Spleen (tissue), 11 donors: Measurements from ENCODE around the gene SLIT1. TPM values are rescaled to one million over a fixed set of nuclear protein-coding genes. Genes with fewer than 3 reads are reported as not detected.

ENCODE experiments used
- DNase-seq: peaks from one replicate; pipeline ENCODE4 v3.0.0-alpha.2; 2020
- H3K27ac ChIP-seq, 8 donors: fragments of 200-600 bp; sonication (generic) in 7 of 8; 1 replicate in 4 of 8; 2 replicates in 4 of 8; pipeline versions ENCODE4 v1.5.0 to v1.8.0; 2016 to 2021; ENCODE audit warnings: inconsistent platforms in 4 of 8, mild to moderate bottlenecking in 4 of 8, moderate library complexity in 1 of 8
- H3K27me3 ChIP-seq, 7 donors: fragments of 200-600 bp; sonication (generic) in 6 of 7; replicated peaks in 1 of 7; 1 replicate in 4 of 7; 2 replicates in 3 of 7; pipeline versions ENCODE4 v1.5.0 to v1.8.0; 2016 to 2021; ENCODE audit warnings: inconsistent platforms in 3 of 7, mild to moderate bottlenecking in 1 of 7
- H3K36me3 ChIP-seq, 6 donors: fragments of 200-600 bp; sonication (generic) in 5 of 6; 1 replicate in 4 of 6; 2 replicates in 2 of 6; pipeline versions ENCODE4 v1.5.0 to v1.8.0; 2016 to 2021; ENCODE audit warnings: inconsistent platforms in 2 of 6
- H3K4me1 ChIP-seq, 6 donors: fragments of 200-600 bp; sonication (generic) in 5 of 6; 1 replicate in 3 of 6; 2 replicates in 3 of 6; pipeline versions ENCODE4 v1.5.0 to v1.8.0; 2016 to 2021; ENCODE audit warnings: inconsistent platforms in 3 of 6
- H3K4me3 ChIP-seq, 8 donors: fragments of 200-600 bp; sonication (generic) in 7 of 8; 1 replicate in 4 of 8; 2 replicates in 4 of 8; pipeline versions ENCODE4 v1.5.0 to v1.8.0; 2016 to 2021; ENCODE audit warnings: inconsistent platforms in 4 of 8, mild to moderate bottlenecking in 4 of 8, moderate library complexity in 2 of 8
- H3K9me3 ChIP-seq, 8 donors: fragments of 200-600 bp; sonication (generic) in 7 of 8; 1 replicate in 4 of 8; 2 replicates in 4 of 8; pipeline versions ENCODE4 v1.5.0 to v1.8.0; 2016 to 2021; ENCODE audit warnings: inconsistent platforms in 4 of 8
- POLR2A ChIP-seq, 3 donors: fragments of 450-650 bp; IDR thresholded peaks; one replicate each; pipeline ENCODE4 v1.5.1; 2017; ENCODE audit warnings: antibody characterized with exemption in 3 of 3, mild to moderate bottlenecking in 1 of 3
- POLR2AphosphoS5 ChIP-seq, 3 donors: sonication (generic); formaldehyde crosslinking; IDR thresholded peaks; one replicate each; pipeline ENCODE4 v1.5.1; 2017; ENCODE audit warnings: antibody characterized with exemption in 3 of 3
- WGBS, 5 donors: extraction: QIAGEN DNeasy Blood & Tissue Kit in 3 of 5; methylation state at CpG; one replicate each; pipeline versions ENCODE4 v1.1.5 to v1.1.7; 2013 to 2018; 5-methylcytosine and 5-hydroxymethylcytosine counted together
- intact Hi-C: fragments of 100-400 bp; cut with DNase I; formaldehyde crosslinking; loops from one replicate; pipeline ENCODE4 v1.15.0; 2023; ENCODE audit warnings: low total_unique reads
- polyA plus RNA-seq, 3 donors: library from polyadenylated mRNA; stranded (reverse); fragments of 200-250 nt; gene quantifications; one replicate each; pipeline ENCODE4 v1.2.1, GENCODE V29; 2013
- total RNA-seq, 7 donors: library from RNA; depleted of rRNA in 3 of 7; stranded (reverse); fragments of >200 nt in 3 of 7; fragmentation: NEBNext Ultra II Directional in 4 of 7; extraction: Animal tissue kit (Norgen Biotek cat#: 25700) in 4 of 7; gene quantifications; one replicate each; pipeline versions ENCODE4 v1.1.0 to v1.2.1, GENCODE V29; 2016 to 2021
- TF ChIP-seq, protein P1 (sequence below), 11 experiments: fragments of 200-600 bp in 7 of 11; fragments of 450-650 bp in 4 of 11; sonication (generic) in 4 of 11; IDR thresholded peaks in 8 of 11; conservative IDR thresholded peaks in 3 of 11; 1 replicate in 7 of 11; 2 replicates in 4 of 11; pipeline versions ENCODE4 v1.4.0 to v1.8.0; 2016 to 2021; ENCODE audit warnings: antibody characterized with exemption in 11 of 11, inconsistent platforms in 4 of 11, mild to moderate bottlenecking in 1 of 11
- donor health status: healthy with polysubstance abuse.
- donor health status: DM: no; HTN: no; CAD: no; lungs with moderate emphysema.
- donor health status: DM: no; HTN: no; CAD: no.
- donor health status: Bipolar disorder and iron deficiency.
- donor health status: healthy.
- donor health status: DM: no; HTN: no; CAD: no.
- donor health status: DM: yes; HTN: yes; CAD: no.

SLIT1 gene
- total and polyA plus RNA-seq, 10 donors: 0.11 to 0.82 (median 0.52) TPM

GRCh38 chr10:97069026-97069425 lies 116.7 kb downstream of the SLIT1 start:
- Histone ChIP-seq H3K4me1 (peaks cover 0 to 8% (median 0%) of the 10 kb centered on the region in 6 donors), H3K36me3 (no peaks in the 10 kb centered on the region), H3K9me3 (peaks cover 0 to 6% (median 0%) of the 10 kb centered on the region in 8 donors), H3K27ac (no peak overlapping the region), H3K4me3 (no peak overlapping the region), H3K27me3 (peaks cover 0 to 79% (median 4%) of the 10 kb centered on the region in 7 donors)
- intact Hi-C loops: no loop called here
- TF ChIP-seq POLR2A (IDR thresholded peaks at IDR 0.05) (no peak), POLR2AphosphoS5 (IDR thresholded peaks at IDR 0.05) (no peak)
- TF ChIP-seq, protein P1, sequence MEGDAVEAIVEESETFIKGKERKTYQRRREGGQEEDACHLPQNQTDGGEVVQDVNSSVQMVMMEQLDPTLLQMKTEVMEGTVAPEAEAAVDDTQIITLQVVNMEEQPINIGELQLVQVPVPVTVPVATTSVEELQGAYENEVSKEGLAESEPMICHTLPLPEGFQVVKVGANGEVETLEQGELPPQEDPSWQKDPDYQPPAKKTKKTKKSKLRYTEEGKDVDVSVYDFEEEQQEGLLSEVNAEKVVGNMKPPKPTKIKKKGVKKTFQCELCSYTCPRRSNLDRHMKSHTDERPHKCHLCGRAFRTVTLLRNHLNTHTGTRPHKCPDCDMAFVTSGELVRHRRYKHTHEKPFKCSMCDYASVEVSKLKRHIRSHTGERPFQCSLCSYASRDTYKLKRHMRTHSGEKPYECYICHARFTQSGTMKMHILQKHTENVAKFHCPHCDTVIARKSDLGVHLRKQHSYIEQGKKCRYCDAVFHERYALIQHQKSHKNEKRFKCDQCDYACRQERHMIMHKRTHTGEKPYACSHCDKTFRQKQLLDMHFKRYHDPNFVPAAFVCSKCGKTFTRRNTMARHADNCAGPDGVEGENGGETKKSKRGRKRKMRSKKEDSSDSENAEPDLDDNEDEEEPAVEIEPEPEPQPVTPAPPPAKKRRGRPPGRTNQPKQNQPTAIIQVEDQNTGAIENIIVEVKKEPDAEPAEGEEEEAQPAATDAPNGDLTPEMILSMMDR (IDR thresholded peaks at IDR 0.05 in 8 of 11, conservative IDR thresholded peaks at IDR 0.05 in 3 of 11): no peak
- DNase-seq: peak; percentile 39
- WGBS, 5 donors: 79 to 86% (median 82%) methylated on average over 2 of the region's 2 CpGs; no CpG with 5 or more reads in 1 of the 5 donors

GRCh38 chr10:97067716-97068391 lies 117.9 kb downstream of the SLIT1 start:
- H3K36me3 ChIP-seq: no peaks in the 10 kb centered on the region
- DNase-seq: peak; percentile 46
- H3K27me3 ChIP-seq: peaks cover 0 to 72% (median 4%) of the 10 kb centered on the region in 7 donors
- intact Hi-C loops: no loop called here
- H3K27ac ChIP-seq: no peak overlapping the region
- H3K9me3 ChIP-seq: peaks cover 0 to 6% (median 0%) of the 10 kb centered on the region in 8 donors
- H3K4me3 ChIP-seq: no peak overlapping the region
- peaks cover 0 to 4% (median 0%) of the 10 kb centered on the region in 6 donors for H3K4me1 ChIP-seq
- TF ChIP-seq POLR2AphosphoS5 (IDR thresholded peaks at IDR 0.05): no peak
- TF ChIP-seq, protein P1 (IDR thresholded peaks at IDR 0.05 in 8 of 11, conservative IDR thresholded peaks at IDR 0.05 in 3 of 11): no peak
- TF ChIP-seq POLR2A (IDR thresholded peaks at IDR 0.05): no peak
- WGBS, 5 donors: 71 to 83% (median 76%) methylated on average over 15 to 16 of the region's 16 CpGs

DNA sequence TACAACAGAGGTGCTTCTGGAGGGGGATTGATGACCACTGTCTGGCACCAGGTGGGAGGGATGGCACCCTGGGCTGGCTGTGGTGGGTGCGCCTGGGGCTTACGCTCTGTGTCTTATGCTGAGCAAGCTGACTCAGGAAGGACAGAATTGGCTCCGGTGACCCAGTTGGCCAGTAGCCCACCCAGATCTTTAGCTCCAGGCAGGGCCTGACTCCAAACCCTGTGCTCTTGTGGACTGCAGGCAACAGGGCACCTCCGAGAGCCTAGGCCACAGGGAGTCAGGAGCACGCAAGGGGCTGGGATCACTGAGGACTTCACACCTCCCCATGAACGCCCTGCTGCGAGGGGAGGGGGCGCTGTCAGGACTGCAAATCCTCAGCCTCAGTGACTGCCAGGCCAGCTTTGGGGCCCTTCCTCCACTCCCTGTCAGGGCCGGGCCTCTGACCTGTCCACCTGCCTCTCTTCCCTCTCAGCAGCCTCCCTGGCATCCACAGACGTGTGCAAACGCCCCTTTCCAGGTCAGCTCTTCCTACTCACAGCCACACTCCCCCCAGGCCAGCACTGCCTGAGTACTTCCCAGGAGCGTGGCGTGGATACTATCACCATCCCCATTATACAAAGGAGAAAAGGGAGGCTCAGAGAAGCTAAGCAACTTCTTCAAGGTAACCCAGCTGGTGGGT lies 118.7 kb downstream of the SLIT1 start:
- Histone ChIP-seq H3K4me1 (no peaks in the 10 kb centered on the region), H3K9me3 (peaks cover 0 to 6% (median 0%) of the 10 kb centered on the region in 8 donors), H3K4me3 (no peak overlapping the region), H3K27me3 (peaks cover 0 to 64% (median 0%) of the 10 kb centered on the region in 7 donors), H3K36me3 (no peaks in the 10 kb centered on the region), H3K27ac (no peak overlapping the region)
- TF ChIP-seq POLR2AphosphoS5 (IDR thresholded peaks at IDR 0.05) (no peak), POLR2A (IDR thresholded peaks at IDR 0.05) (no peak)
- TF ChIP-seq, protein P1 (IDR thresholded peaks at IDR 0.05 in 8 of 11, conservative IDR thresholded peaks at IDR 0.05 in 3 of 11): no peak
- WGBS, 5 donors: 79 to 91% (median 83%) methylated on average over 10 to 13 of the region's 13 CpGs
- intact Hi-C loops: no loop called here
- peak; percentile 54 for DNase-seq
